ENCODE results near the gene PPP5C. TPM values are rescaled to one million over a fixed set of nuclear protein-coding genes. Genes with fewer than 3 reads are reported as not detected.

Gene PPP5C
- total and polyA plus RNA-seq, 2 of the 13 experiments (the other 11 are each of a cell fraction or from before 2014, with no cell fraction given), result 41.6 to 67.9 TPM

DNA sequence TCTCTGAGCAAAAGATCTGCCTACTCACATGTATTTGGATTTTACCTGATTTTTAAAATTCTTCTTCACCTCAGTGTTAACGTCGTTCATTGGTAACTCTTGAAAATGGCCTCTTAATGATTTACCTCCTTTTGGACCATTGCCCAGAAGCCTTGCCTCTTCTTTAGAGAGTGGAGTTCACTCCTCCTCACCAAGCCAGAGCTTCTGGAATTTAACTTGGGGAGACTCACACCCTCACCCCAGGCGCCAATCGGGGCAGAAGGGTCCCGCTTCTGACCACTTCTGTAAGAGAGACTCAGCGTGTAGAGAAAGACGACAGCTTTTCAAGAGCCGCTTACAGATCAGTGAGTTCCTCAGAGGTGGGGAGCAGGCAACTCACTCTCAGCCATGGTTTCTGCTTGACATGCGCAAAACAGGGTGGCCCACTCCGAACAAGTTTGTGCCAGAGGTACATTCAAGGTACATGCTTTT lies 79.2 kb downstream of the PPP5C start:
- H3K27ac ChIP-seq (ENCODE audit: extremely low read length, insufficient read depth, low read length), result peak overlapping the region; percentile 20
- peak overlapping the region; percentile 94 for H2AFZ ChIP-seq (ENCODE audit: low read length)
- intact Hi-C loops (cut with micrococcal nuclease; ENCODE audit: unreplicated experiment), result loop anchor here (1.0 kb wide), 1 partner anchor 10 kb away; no protein-coding TSS in a partner anchor
- DNase-seq (ENCODE audit: low spot score), result peak; percentile 58
- no TSS peak for BruUV-seq (replicated peaks)
- H3K9me3 ChIP-seq (ENCODE audit: low read length), result no peaks in the 10 kb centered on the region
- ChIA-PET POLR2A (interaction anchor here (1.5 to 1.6 kb wide), 2 partner anchors 21 to 22 kb away, joined by 5 read pairs; no protein-coding TSS in a partner anchor), CTCF (ENCODE audit: low intra/inter-chr PET ratio, low total read pairs) (no interaction called here)
- peaks cover 0 to 13% of the 10 kb centered on the region in 2 experiments; a peak in 2 of 5 replicates for H3K27me3 ChIP-seq (ENCODE audit: control insufficient read depth in 1 of 2, insufficient read depth in 2 of 2, low read length in 2 of 2)
- peak overlapping the region; percentile 91 for H3K4me2 ChIP-seq (ENCODE audit: low read depth, low read length)
- H4K20me1 ChIP-seq (ENCODE audit: insufficient read depth, low read length), result no peaks in the 10 kb centered on the region
- H3K79me2 ChIP-seq (ENCODE audit: insufficient read depth, low read length), result no peaks in the 10 kb centered on the region
- H3K4me3 ChIP-seq (replicated peaks in 1 of 3; ENCODE audit: insufficient read depth in 1 of 3, low read depth in 2 of 3, low read length in 3 of 3), result peak overlapping the region; percentile 59 to 79 (median 59)
- peak overlapping the region; percentile 30 for H3K9ac ChIP-seq (ENCODE audit: insufficient read depth, low read depth, low read length)
- peaks cover 27% of the 10 kb centered on the region for H3K4me1 ChIP-seq (ENCODE audit: insufficient read depth, low read length)
- in situ Hi-C loops (cut with HindIII; ENCODE audit: extremely low pct_ligation_motif_present, low pct_unique_long_range_greater_than_20kb), result no loop called here
- H3K36me3 ChIP-seq (replicated peaks in 1 of 2; ENCODE audit: control insufficient read depth in 1 of 2, insufficient read depth in 2 of 2, low read length in 2 of 2), result no peaks in the 10 kb centered on the region
- 0% methylated on average over 6 of the region's 10 CpGs for WGBS (ENCODE audit: low lambda C conversion rate)
- peak; percentile 80 for ATAC-seq
- FAIRE-seq, result peak; percentile 71
- 0 out of 2 replicates have a peak, but pooled peaks have one; percentile 19 for TF ChIP-seq KDM2A (CRISPR knock-in tag; IDR thresholded peaks at IDR 0.05; ENCODE audit: borderline replicate concordance, low read depth)
- no peak for TF ChIP-seq ZNF337 (CRISPR knock-in tag; IDR thresholded peaks at IDR 0.05; ENCODE audit: borderline replicate concordance, low read depth)
- TF ChIP-seq, protein P1, sequence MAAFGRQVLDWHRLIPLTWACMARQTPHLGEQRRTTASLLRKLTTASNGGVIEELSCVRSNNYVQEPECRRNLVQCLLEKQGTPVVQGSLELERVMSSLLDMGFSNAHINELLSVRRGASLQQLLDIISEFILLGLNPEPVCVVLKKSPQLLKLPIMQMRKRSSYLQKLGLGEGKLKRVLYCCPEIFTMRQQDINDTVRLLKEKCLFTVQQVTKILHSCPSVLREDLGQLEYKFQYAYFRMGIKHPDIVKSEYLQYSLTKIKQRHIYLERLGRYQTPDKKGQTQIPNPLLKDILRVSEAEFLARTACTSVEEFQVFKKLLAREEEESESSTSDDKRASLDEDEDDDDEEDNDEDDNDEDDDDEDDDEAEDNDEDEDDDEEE (CRISPR knock-in tag; IDR thresholded peaks at IDR 0.05), result 0 out of 2 replicates have a peak, but pooled peaks have one; percentile 30
- no peak for TF ChIP-seq ZNF549 (CRISPR knock-in tag; IDR thresholded peaks at IDR 0.05)
- TF ChIP-seq, protein P2, sequence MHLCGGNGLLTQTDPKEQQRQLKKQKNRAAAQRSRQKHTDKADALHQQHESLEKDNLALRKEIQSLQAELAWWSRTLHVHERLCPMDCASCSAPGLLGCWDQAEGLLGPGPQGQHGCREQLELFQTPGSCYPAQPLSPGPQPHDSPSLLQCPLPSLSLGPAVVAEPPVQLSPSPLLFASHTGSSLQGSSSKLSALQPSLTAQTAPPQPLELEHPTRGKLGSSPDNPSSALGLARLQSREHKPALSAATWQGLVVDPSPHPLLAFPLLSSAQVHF (CRISPR knock-in tag; IDR thresholded peaks at IDR 0.05), result no peak
- TF ChIP-seq ZBTB34 (CRISPR knock-in tag; IDR thresholded peaks at IDR 0.05), result no peak
- TF ChIP-seq, protein P3, sequence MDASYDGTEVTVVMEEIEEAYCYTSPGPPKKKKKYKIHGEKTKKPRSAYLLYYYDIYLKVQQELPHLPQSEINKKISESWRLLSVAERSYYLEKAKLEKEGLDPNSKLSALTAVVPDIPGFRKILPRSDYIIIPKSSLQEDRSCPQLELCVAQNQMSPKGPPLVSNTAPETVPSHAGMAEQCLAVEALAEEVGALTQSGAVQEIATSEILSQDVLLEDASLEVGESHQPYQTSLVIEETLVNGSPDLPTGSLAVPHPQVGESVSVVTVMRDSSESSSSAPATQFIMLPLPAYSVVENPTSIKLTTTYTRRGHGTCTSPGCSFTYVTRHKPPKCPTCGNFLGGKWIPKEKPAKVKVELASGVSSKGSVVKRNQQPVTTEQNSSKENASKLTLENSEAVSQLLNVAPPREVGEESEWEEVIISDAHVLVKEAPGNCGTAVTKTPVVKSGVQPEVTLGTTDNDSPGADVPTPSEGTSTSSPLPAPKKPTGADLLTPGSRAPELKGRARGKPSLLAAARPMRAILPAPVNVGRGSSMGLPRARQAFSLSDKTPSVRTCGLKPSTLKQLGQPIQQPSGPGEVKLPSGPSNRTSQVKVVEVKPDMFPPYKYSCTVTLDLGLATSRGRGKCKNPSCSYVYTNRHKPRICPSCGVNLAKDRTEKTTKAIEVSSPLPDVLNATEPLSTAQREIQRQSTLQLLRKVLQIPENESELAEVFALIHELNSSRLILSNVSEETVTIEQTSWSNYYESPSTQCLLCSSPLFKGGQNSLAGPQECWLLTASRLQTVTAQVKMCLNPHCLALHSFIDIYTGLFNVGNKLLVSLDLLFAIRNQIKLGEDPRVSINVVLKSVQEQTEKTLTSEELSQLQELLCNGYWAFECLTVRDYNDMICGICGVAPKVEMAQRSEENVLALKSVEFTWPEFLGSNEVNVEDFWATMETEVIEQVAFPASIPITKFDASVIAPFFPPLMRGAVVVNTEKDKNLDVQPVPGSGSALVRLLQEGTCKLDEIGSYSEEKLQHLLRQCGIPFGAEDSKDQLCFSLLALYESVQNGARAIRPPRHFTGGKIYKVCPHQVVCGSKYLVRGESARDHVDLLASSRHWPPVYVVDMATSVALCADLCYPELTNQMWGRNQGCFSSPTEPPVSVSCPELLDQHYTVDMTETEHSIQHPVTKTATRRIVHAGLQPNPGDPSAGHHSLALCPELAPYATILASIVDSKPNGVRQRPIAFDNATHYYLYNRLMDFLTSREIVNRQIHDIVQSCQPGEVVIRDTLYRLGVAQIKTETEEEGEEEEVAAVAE (CRISPR knock-in tag; IDR thresholded peaks at IDR 0.05; ENCODE audit: borderline replicate concordance), result peak; percentile 73; the same call in 1 of the 2 replicates
- TF ChIP-seq NFATC3 (CRISPR knock-in tag; IDR thresholded peaks at IDR 0.05), result no peak
- no peak for TF ChIP-seq SOX13 (IDR thresholded peaks at IDR 0.05)
- TF ChIP-seq SOX13 (CRISPR knock-in tag; conservative IDR thresholded peaks at IDR 0.05 in 1 of 2, IDR thresholded peaks at IDR 0.05 in 1 of 2), result no peak
- TF ChIP-seq ZNF598 (CRISPR knock-in tag; IDR thresholded peaks at IDR 0.05; ENCODE audit: borderline replicate concordance), result 0 out of 2 replicates have a peak, but pooled peaks have one; percentile 49
- 0 out of 2 replicates have a peak, but pooled peaks have one; percentile 24 for TF ChIP-seq BRD4 (CRISPR knock-in tag; IDR thresholded peaks at IDR 0.05)
